Kidney epithelial cell (primary cell): ENCODE data around the gene RAMP3. TPM values are rescaled to one million over a fixed set of nuclear protein-coding genes. Genes with fewer than 3 reads are reported as not detected.

Source experiments
- DNase-seq: peaks from one replicate; pipeline ENCODE4 v3.0.0-alpha.2; 2010; ENCODE audit warnings: low read depth
- H3K27me3 ChIP-seq: 2 replicates; pipeline ENCODE4 v1.6.0; 2011; ENCODE audit warnings: low read length; ENCODE audit not compliant: control insufficient read depth, insufficient read depth
- H3K36me3 ChIP-seq: 2 replicates; pipeline ENCODE4 v1.5.1; 2011; ENCODE audit warnings: low read length; ENCODE audit not compliant: control insufficient read depth, insufficient read depth
- H3K4me3 ChIP-seq: 2 replicates; pipeline ENCODE4 v1.5.1; 2011; ENCODE audit warnings: low read depth, mild to moderate bottlenecking, control low read depth, low read length
- CTCF ChIP-seq: IDR thresholded peaks from 2 replicates; pipeline ENCODE4 v1.5.1; 2011; ENCODE audit warnings: mild to moderate bottlenecking, moderate library complexity, low read length, control low read depth, inconsistent platforms; ENCODE audit not compliant: insufficient read depth, poor library complexity, severe bottlenecking
- total RNA-seq: library from RNA; depleted of rRNA; stranded (reverse); fragments of >200 nt; gene quantifications from 2 replicates; pipeline ENCODE4 v1.2.3, GENCODE V29; 2015

Gene RAMP3
- total RNA-seq, 1 donor from 2014 or later, result not detected

- no peaks in the 10 kb centered on the region for H3K36me3 ChIP-seq
- H3K27me3 ChIP-seq, result no peaks in the 10 kb centered on the region
- no peak for TF ChIP-seq CTCF
- no peak for DNase-seq
- no peak overlapping the region for H3K4me3 ChIP-seq
Observed at GRCh38 chr7:45192621-45193041, 35.0 kb downstream of the RAMP3 start.

- H3K27me3 ChIP-seq, result no peaks in the 10 kb centered on the region
- H3K4me3 ChIP-seq, result no peak overlapping the region
- TF ChIP-seq CTCF, result no peak
- DNase-seq, result no peak
- no peaks in the 10 kb centered on the region for H3K36me3 ChIP-seq
Observed at GRCh38 chr7:45193828-45194227, 36.2 kb downstream of the RAMP3 start.

- TF ChIP-seq CTCF, result no peak
- Histone ChIP-seq H3K4me3 (no peak overlapping the region), H3K27me3 (no peaks in the 10 kb centered on the region)
Observed at GRCh38 chr7:45196374-45196773, 38.8 kb downstream of the RAMP3 start.

DNA sequence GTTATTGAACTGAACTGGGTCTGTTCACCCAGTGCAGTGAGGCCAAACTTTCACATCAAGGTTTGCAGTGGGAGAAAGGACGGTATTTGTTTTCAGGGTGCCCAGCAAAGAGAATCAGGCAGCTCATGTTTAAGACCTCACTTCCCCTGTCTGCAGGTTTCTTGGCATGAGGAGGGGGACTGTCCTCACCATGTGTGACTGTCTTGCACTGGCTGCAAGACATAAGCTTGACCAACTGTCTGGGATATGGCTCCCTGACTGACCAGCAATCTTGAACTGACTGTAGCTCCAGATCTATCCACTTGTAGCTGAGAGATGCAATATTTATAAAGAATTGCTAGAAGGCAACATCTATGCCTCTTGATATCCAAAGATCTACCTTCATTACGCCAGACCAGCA is 39.9 kb downstream of the RAMP3 start:
- no peak for DNase-seq
- no peaks in the 10 kb centered on the region for H3K27me3 ChIP-seq
- no peak for TF ChIP-seq CTCF
- no peak overlapping the region for H3K4me3 ChIP-seq
- H3K36me3 ChIP-seq, result no peaks in the 10 kb centered on the region

More at GRCh38 chr7:45196374-45196773, 38.8 kb downstream of the RAMP3 start:
- DNase-seq, result no peak
- H3K36me3 ChIP-seq, result no peaks in the 10 kb centered on the region

GRCh38 chr7:45198986-45199385 is 41.4 kb downstream of the RAMP3 start:
- Histone ChIP-seq H3K36me3 (no peaks in the 10 kb centered on the region), H3K27me3 (no peaks in the 10 kb centered on the region), H3K4me3 (no peak overlapping the region)
- no peak for TF ChIP-seq CTCF
- no peak for DNase-seq

DNA sequence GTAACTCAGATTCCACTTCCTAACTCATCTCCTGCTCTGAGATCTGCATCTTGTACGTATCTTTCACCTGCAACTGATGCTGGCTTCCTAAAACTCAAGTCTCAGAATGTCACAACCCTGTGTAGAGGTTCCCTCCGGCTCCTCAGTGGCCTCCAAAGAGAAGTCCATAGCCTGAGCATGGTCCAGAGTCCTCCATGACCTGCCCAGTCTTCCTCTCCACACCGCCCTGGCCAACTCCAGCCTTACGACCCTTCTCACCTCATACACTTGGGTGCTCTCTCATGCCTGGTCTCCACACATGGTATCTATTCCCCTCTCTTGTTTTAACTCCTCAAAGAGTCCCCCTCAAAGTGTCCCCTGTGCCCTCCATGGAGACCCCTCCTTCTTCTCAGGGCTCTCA is 41.9 kb downstream of the RAMP3 start:
- TF ChIP-seq CTCF, result no peak
- no peak overlapping the region for H3K4me3 ChIP-seq
- no peaks in the 10 kb centered on the region for H3K36me3 ChIP-seq
- H3K27me3 ChIP-seq, result no peaks in the 10 kb centered on the region
- DNase-seq, result no peak
